ENCODE data around the gene P4HA1.

P4HA1 gene

DNA sequence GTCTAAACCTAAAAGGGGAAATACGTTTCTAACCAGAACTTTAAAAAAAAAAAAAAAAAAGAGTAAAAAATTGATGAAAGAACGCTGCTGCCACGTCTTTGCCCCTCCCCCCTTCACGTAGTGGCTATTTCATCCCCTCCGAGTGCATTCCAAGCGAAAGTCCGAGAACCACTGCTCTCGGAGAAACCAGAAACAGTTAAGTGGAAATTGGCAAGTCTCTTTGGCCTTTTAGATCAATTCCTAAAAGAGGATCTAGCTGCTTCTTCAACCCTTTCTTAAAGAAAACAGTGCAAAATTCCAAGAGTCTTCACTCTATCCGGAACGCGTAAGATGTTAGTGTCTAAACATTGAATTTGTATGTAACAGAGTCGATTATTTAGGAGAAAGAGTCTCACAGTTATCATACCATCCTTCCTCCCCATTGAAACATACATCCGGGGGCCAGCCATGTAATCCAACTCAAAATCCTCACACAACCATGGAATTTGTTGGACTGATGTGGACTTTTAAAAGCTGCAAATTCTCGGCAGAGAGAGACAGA is 1.1 kb downstream of the P4HA1 start:
- Histone ChIP-seq H3K27ac (ENCODE audit: low read depth, low read length) (peak overlapping the region; percentile 94), H3K36me3 (ENCODE audit: control insufficient read depth in 1 of 2, insufficient read depth in 2 of 2, low read length in 2 of 2) (no peaks in the 10 kb centered on the region), H3K4me3 (ENCODE audit: low read depth in 1 of 2, low read length in 2 of 2) (peak overlapping the region; percentile 93 to 99), H3K4me1 (ENCODE audit: control insufficient read depth in 1 of 2, insufficient read depth in 2 of 2, low read length in 2 of 2) (peaks cover 13 to 14% of the 10 kb centered on the region in 2 donors), H3K27me3 (ENCODE audit: control insufficient read depth in 1 of 2, insufficient read depth in 2 of 2, low read length in 2 of 2) (no peaks in the 10 kb centered on the region), H3K9me3 (ENCODE audit: control insufficient read depth in 1 of 2, low read length in 2 of 2) (no peaks in the 10 kb centered on the region), H3K9ac (ENCODE audit: low read depth in 1 of 2, low read length in 2 of 2) (peak overlapping the region; percentile 73 to 98)

DNA sequence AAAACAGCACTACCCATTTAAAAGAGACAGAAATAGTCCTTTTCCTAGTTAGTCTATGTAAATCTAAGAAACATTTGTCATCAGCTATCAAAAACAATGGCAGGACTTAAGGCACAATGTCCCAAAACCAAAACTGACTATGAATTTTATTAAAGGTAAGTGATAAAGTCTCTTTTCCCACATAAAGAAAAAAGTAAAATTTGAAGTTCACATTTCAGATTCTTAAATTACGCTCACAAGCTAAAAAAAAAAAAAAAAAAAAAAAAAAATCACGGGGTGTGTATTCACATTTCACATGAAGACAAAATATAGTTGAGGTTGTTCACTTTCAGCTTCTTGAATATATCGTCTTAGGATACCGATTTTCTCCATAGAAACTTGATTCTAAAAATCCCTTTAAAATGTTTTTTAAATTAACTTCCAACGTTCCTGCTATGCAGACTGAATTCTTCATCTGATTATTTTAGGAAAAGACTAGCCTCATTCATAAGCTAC is 1.6 kb downstream of the P4HA1 start:
- Histone ChIP-seq H3K9me3 (ENCODE audit: control insufficient read depth in 1 of 2, low read length in 2 of 2) (no peaks in the 10 kb centered on the region), H3K36me3 (ENCODE audit: control insufficient read depth in 1 of 2, insufficient read depth in 2 of 2, low read length in 2 of 2) (no peaks in the 10 kb centered on the region), H3K27me3 (ENCODE audit: control insufficient read depth in 1 of 2, insufficient read depth in 2 of 2, low read length in 2 of 2) (no peaks in the 10 kb centered on the region), H3K27ac (ENCODE audit: low read depth, low read length) (no peak overlapping the region), H3K4me1 (ENCODE audit: control insufficient read depth in 1 of 2, insufficient read depth in 2 of 2, low read length in 2 of 2) (peaks cover 13 to 14% of the 10 kb centered on the region in 2 donors), H3K4me3 (ENCODE audit: low read depth in 1 of 2, low read length in 2 of 2) (peak overlapping the region; percentile 93 to 99), H3K9ac (ENCODE audit: low read depth in 1 of 2, low read length in 2 of 2) (peak overlapping the region; percentile 8 to 73)

DNA sequence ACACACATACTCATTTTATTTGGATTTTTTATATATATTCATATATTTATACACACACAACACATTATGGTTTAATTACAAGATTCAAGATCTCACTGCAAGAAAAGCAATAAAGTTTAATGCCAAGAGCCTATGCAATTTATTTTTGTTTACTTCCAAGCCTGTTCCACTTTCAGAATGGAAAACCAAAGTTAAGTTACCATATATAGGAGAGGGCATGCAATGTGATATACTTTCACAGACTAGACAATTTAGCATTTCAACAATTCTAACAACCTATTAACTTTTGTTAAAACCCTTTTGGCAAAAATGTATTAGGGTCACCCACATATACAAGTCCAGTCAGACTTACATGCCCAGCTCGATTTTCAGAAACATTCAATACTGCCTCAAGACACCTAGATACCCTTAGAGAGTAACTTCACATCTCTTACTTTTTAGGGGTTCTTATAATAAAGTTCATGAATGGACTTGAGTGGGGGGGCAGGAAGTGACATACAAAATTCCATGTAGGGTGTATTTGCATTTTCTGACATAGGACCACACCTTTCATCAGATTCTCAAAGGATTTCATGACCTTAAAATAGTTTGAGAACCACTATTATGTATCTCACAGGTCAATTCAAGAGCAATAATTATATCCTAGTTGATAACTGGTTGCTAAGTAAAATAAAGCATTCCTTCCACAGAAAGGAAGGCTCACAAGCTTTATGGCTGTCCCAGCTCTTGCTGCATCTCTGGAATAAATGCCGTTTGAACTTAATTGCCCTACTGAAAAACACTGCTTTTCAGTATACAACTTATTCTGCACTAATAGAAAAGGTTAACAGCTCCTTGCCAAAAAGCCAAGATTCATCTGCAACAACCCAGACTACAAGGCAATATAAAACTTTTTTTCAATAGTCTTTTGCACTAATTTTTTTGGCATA is 2.5 kb downstream of the P4HA1 start:
- Histone ChIP-seq H3K9ac (ENCODE audit: low read depth in 1 of 2, low read length in 2 of 2) (no peak overlapping the region), H3K36me3 (ENCODE audit: control insufficient read depth in 1 of 2, insufficient read depth in 2 of 2, low read length in 2 of 2) (no peaks in the 10 kb centered on the region), H3K9me3 (ENCODE audit: control insufficient read depth in 1 of 2, low read length in 2 of 2) (no peaks in the 10 kb centered on the region), H3K27ac (ENCODE audit: low read depth, low read length) (no peak overlapping the region), H3K4me1 (ENCODE audit: control insufficient read depth in 1 of 2, insufficient read depth in 2 of 2, low read length in 2 of 2) (peaks cover 13 to 14% of the 10 kb centered on the region in 2 donors), H3K27me3 (ENCODE audit: control insufficient read depth in 1 of 2, insufficient read depth in 2 of 2, low read length in 2 of 2) (no peaks in the 10 kb centered on the region), H3K4me3 (ENCODE audit: low read depth in 1 of 2, low read length in 2 of 2) (peak overlapping the region in 1 of 2 donors; percentile 93)

DNA sequence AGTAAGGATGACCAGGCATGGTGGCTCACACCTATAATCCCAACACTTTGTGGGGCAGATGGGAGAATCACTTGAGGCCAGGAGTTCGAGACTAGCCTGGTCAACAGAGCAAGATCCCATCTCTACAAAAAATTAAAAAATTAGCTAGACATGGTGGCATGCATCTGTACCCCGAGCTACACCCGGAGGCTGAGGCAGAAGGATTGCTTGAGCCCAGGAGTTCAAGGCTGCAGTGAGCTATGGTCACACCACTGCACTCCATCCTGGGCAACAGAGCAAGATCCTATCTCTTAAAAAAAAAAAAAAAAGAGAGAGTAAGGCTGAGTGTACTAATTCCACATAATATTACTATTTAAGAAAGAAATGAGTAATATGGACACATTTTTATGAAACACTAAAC is 3.8 kb downstream of the P4HA1 start:
- no peaks in the 10 kb centered on the region for H3K27me3 ChIP-seq (ENCODE audit: control insufficient read depth in 1 of 2, insufficient read depth in 2 of 2, low read length in 2 of 2)

GRCh38 chr10:73088304-73088703 is 8.4 kb downstream of the P4HA1 start:
- Histone ChIP-seq H3K9me3 (ENCODE audit: control insufficient read depth in 1 of 2, low read length in 2 of 2) (no peaks in the 10 kb centered on the region), H3K9ac (ENCODE audit: low read depth in 1 of 2, low read length in 2 of 2) (no peak overlapping the region), H3K27me3 (ENCODE audit: control insufficient read depth in 1 of 2, insufficient read depth in 2 of 2, low read length in 2 of 2) (no peaks in the 10 kb centered on the region), H3K27ac (ENCODE audit: low read depth, low read length) (no peak overlapping the region), H3K4me3 (ENCODE audit: low read depth in 1 of 2, low read length in 2 of 2) (no peak overlapping the region), H3K4me1 (ENCODE audit: control insufficient read depth in 1 of 2, insufficient read depth in 2 of 2, low read length in 2 of 2) (peaks cover 0 to 3% of the 10 kb centered on the region in 2 donors), H3K36me3 (ENCODE audit: control insufficient read depth in 1 of 2, insufficient read depth in 2 of 2, low read length in 2 of 2) (no peaks in the 10 kb centered on the region)

More for the DNA sequence above, 3.8 kb downstream of the P4HA1 start:
- Histone ChIP-seq H3K4me1 (ENCODE audit: control insufficient read depth in 1 of 2, insufficient read depth in 2 of 2, low read length in 2 of 2) (peaks cover 13 to 14% of the 10 kb centered on the region in 2 donors), H3K9me3 (ENCODE audit: control insufficient read depth in 1 of 2, low read length in 2 of 2) (no peaks in the 10 kb centered on the region), H3K27ac (ENCODE audit: low read depth, low read length) (no peak overlapping the region), H3K9ac (ENCODE audit: low read depth in 1 of 2, low read length in 2 of 2) (no peak overlapping the region), H3K36me3 (ENCODE audit: control insufficient read depth in 1 of 2, insufficient read depth in 2 of 2, low read length in 2 of 2) (no peaks in the 10 kb centered on the region), H3K4me3 (ENCODE audit: low read depth in 1 of 2, low read length in 2 of 2) (no peak overlapping the region)

DNA sequence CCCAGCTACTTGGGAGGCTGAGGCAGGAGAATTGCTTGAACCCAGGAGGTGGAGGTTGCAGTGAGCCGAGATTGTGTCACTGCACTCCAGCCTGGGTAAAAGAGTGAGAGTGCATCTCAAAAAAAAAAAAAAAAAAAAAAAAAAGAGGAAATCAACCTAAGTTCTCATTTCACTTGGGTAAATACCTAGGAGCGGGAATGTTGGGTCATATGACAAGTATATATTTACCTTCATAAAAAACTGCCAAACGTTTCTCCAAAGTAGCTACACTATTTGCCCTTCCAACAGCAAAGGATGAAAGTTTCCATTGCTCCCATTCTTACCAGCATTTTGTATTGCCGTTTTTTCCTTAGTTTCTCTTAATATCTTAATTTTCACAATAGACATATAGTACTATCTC is 9.8 kb downstream of the P4HA1 start:
- no peak overlapping the region for H3K4me3 ChIP-seq (ENCODE audit: low read depth in 1 of 2, low read length in 2 of 2)
- H3K36me3 ChIP-seq (ENCODE audit: control insufficient read depth in 1 of 2, insufficient read depth in 2 of 2, low read length in 2 of 2): no peaks in the 10 kb centered on the region
- H3K27me3 ChIP-seq (ENCODE audit: control insufficient read depth in 1 of 2, insufficient read depth in 2 of 2, low read length in 2 of 2): no peaks in the 10 kb centered on the region
- H3K9ac ChIP-seq (ENCODE audit: low read depth in 1 of 2, low read length in 2 of 2): no peak overlapping the region
- no peaks in the 10 kb centered on the region for H3K9me3 ChIP-seq (ENCODE audit: control insufficient read depth in 1 of 2, low read length in 2 of 2)
- no peak overlapping the region for H3K27ac ChIP-seq (ENCODE audit: low read depth, low read length)
- peaks cover 0 to 5% of the 10 kb centered on the region in 2 donors for H3K4me1 ChIP-seq (ENCODE audit: control insufficient read depth in 1 of 2, insufficient read depth in 2 of 2, low read length in 2 of 2)

GRCh38 chr10:73084209-73084608 is 12.5 kb downstream of the P4HA1 start:
- Histone ChIP-seq H3K9me3 (ENCODE audit: control insufficient read depth in 1 of 2, low read length in 2 of 2) (no peaks in the 10 kb centered on the region), H3K27me3 (ENCODE audit: control insufficient read depth in 1 of 2, insufficient read depth in 2 of 2, low read length in 2 of 2) (no peaks in the 10 kb centered on the region), H3K36me3 (ENCODE audit: control insufficient read depth in 1 of 2, insufficient read depth in 2 of 2, low read length in 2 of 2) (no peaks in the 10 kb centered on the region), H3K9ac (ENCODE audit: low read depth in 1 of 2, low read length in 2 of 2) (no peak overlapping the region), H3K4me3 (ENCODE audit: low read depth in 1 of 2, low read length in 2 of 2) (no peak overlapping the region), H3K27ac (ENCODE audit: low read depth, low read length) (no peak overlapping the region), H3K4me1 (ENCODE audit: control insufficient read depth in 1 of 2, insufficient read depth in 2 of 2, low read length in 2 of 2) (peaks cover 0 to 5% of the 10 kb centered on the region in 2 donors)

DNA sequence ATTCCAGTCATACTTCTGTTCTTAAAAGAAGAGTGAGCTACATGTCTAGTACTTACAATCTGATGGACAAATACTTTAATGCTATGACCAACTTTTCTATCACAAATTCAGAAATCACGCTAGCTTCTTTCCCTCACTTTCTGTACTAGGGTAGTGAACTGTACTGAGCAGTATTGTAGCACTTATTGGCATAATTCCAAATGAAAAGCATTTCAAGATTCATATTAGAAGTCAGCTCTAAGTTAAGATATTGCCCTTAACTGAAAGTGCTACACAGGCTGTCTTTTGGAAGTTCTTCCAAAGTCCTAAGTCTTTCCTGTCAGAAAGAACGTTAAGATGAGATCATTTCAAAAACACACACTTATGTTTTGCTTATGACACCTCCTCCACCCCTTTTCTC is 13.4 kb downstream of the P4HA1 start:
- Histone ChIP-seq H3K9me3 (ENCODE audit: control insufficient read depth in 1 of 2, low read length in 2 of 2) (no peaks in the 10 kb centered on the region), H3K27ac (ENCODE audit: low read depth, low read length) (no peak overlapping the region), H3K4me1 (ENCODE audit: control insufficient read depth in 1 of 2, insufficient read depth in 2 of 2, low read length in 2 of 2) (peaks cover 0 to 5% of the 10 kb centered on the region in 2 donors), H3K27me3 (ENCODE audit: control insufficient read depth in 1 of 2, insufficient read depth in 2 of 2, low read length in 2 of 2) (no peaks in the 10 kb centered on the region), H3K4me3 (ENCODE audit: low read depth in 1 of 2, low read length in 2 of 2) (no peak overlapping the region), H3K36me3 (ENCODE audit: control insufficient read depth in 1 of 2, insufficient read depth in 2 of 2, low read length in 2 of 2) (no peaks in the 10 kb centered on the region), H3K9ac (ENCODE audit: low read depth in 1 of 2, low read length in 2 of 2) (no peak overlapping the region)

DNA sequence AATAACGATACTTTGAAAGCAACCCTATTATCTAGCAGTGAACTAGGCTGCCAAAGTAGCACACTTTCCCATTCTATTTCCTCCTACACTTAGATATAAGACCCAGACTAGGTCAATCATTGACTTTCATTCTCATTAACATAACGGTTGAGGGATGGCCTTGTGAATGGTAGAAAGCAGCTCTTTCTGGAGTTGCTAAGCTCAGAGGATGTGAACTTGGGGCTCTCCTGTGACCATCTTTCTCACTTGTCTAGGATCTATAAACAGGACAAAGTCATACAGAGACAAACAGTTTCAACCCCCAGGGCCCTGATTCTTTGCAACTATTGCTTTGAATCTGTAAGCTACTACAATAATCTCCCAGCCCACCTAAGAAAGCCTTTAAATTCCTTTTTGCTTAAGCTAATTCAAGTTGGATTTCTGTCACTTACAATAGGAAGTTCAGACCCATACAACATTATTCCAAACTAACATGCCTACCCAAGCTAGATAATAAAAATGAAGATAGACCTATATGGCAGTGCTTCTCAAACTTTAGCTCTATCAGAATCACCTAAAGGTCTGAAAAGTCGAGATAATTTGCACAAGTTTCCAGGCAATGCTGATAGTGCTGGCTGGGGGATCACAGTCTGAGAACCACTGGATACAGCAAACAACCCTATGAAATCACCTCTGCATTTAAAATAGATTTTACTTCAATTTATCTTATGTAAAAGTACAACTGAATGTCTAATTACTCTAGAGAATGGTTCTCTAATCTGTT is 16.7 kb downstream of the P4HA1 start:
- Histone ChIP-seq H3K9ac (ENCODE audit: low read depth in 1 of 2, low read length in 2 of 2) (no peak overlapping the region), H3K27ac (ENCODE audit: low read depth, low read length) (no peak overlapping the region), H3K27me3 (ENCODE audit: control insufficient read depth in 1 of 2, insufficient read depth in 2 of 2, low read length in 2 of 2) (no peaks in the 10 kb centered on the region)

More for the DNA sequence above, 16.7 kb downstream of the P4HA1 start:
- Histone ChIP-seq H3K4me3 (ENCODE audit: low read depth in 1 of 2, low read length in 2 of 2) (no peak overlapping the region), H3K36me3 (ENCODE audit: control insufficient read depth in 1 of 2, insufficient read depth in 2 of 2, low read length in 2 of 2) (no peaks in the 10 kb centered on the region), H3K9me3 (ENCODE audit: control insufficient read depth in 1 of 2, low read length in 2 of 2) (no peaks in the 10 kb centered on the region), H3K4me1 (ENCODE audit: control insufficient read depth in 1 of 2, insufficient read depth in 2 of 2, low read length in 2 of 2) (peaks cover 0 to 5% of the 10 kb centered on the region in 2 donors)
